Bronchial epithelial cell (primary cell): ENCODE results near the gene MDK. TPM values are rescaled to one million over a fixed set of nuclear protein-coding genes. Genes with fewer than 3 reads are reported as not detected.

Source experiments
- DNase-seq: peaks from one replicate; pipeline ENCODE4 v3.0.0-alpha.2; 2010; ENCODE audit warnings: low read depth
- FAIRE-seq: peaks from 2 replicates; lab custom pipeline; 2011; peaks lifted over from hg19 to GRCh38; lab: Jason Lieb, UNC
- H3K27me3 ChIP-seq: 2 replicates; pipeline ENCODE4 v1.5.1; 2011; ENCODE audit warnings: low read length; ENCODE audit not compliant: control insufficient read depth, insufficient read depth
- H3K36me3 ChIP-seq: 2 replicates; pipeline ENCODE4 v1.5.1; 2011; ENCODE audit warnings: low read length; ENCODE audit not compliant: control insufficient read depth, insufficient read depth
- H3K4me3 ChIP-seq: 2 replicates; pipeline ENCODE4 v1.5.1; 2011; ENCODE audit warnings: mild to moderate bottlenecking, low read depth, low read length, control low read depth
- CTCF ChIP-seq: IDR thresholded peaks from 2 replicates; pipeline ENCODE4 v1.5.1; 2011; ENCODE audit warnings: mild to moderate bottlenecking, moderate library complexity, low read length, control low read depth, inconsistent platforms; ENCODE audit not compliant: insufficient read depth, severe bottlenecking
- total RNA-seq: library from RNA; depleted of rRNA; stranded (reverse); fragments of >200 nt; gene quantifications from 2 replicates; pipeline ENCODE4 v1.2.1, GENCODE V29; 2014

The MDK gene
- total RNA-seq, 1 donor from 2014 or later: 11.6 TPM

- FAIRE-seq (no peak), DNase-seq (no peak)
- no peak for TF ChIP-seq CTCF
- Histone ChIP-seq H3K36me3 (peaks cover 31% of the 10 kb centered on the region), H3K27me3 (no peaks in the 10 kb centered on the region), H3K4me3 (no peak overlapping the region)
These were observed 7.4 kb upstream of the MDK start for GRCh38 chr11:46373787-46374740.

GRCh38 chr11:46374815-46375214 is 6.7 kb upstream of the MDK start:
- no peak overlapping the region for H3K4me3 ChIP-seq
- no peak for TF ChIP-seq CTCF
- FAIRE-seq: peak; percentile 86
- no peaks in the 10 kb centered on the region for H3K27me3 ChIP-seq
- no peak for DNase-seq
- H3K36me3 ChIP-seq: peaks cover 28% of the 10 kb centered on the region

GRCh38 chr11:46375392-46376101 is 5.9 kb upstream of the MDK start:
- TF ChIP-seq CTCF: no peak
- no peak for FAIRE-seq
- H3K36me3 ChIP-seq: peaks cover 25% of the 10 kb centered on the region
- H3K27me3 ChIP-seq: no peaks in the 10 kb centered on the region
- no peak overlapping the region for H3K4me3 ChIP-seq
- no peak for DNase-seq

- Histone ChIP-seq H3K36me3 (peaks cover 23% of the 10 kb centered on the region), H3K4me3 (no peak overlapping the region), H3K27me3 (no peaks in the 10 kb centered on the region)
- FAIRE-seq (no peak), DNase-seq (no peak)
- TF ChIP-seq CTCF: no peak
These were observed 5.0 kb upstream of the MDK start for GRCh38 chr11:46376258-46377050.

GRCh38 chr11:46377290-46377689 is 4.2 kb upstream of the MDK start:
- H3K27me3 ChIP-seq: no peaks in the 10 kb centered on the region
- no peak for FAIRE-seq
- DNase-seq: no peak
- no peak overlapping the region for H3K4me3 ChIP-seq
- no peak for TF ChIP-seq CTCF
- peaks cover 19% of the 10 kb centered on the region for H3K36me3 ChIP-seq
